ENCODE data around the gene HFE. TPM values are rescaled to one million over a fixed set of nuclear protein-coding genes. Genes with fewer than 3 reads are reported as not detected.

The HFE gene
- total and polyA plus RNA-seq, 2 of the 13 experiments (the other 11 are each of a cell fraction or from before 2014, with no cell fraction given), result 3.7 to 6.3 TPM

GRCh38 chr6:26044140-26045064 lies 42.8 kb upstream of the HFE start (continued):
- TF ChIP-seq ZNF773 (CRISPR knock-in tag; IDR thresholded peaks at IDR 0.05; ENCODE audit: borderline replicate concordance) (peak; percentile 54; the same call in 1 of the 2 replicates), KLF6 (CRISPR knock-in tag; IDR thresholded peaks at IDR 0.05) (no peak), TFDP1 (CRISPR knock-in tag; IDR thresholded peaks at IDR 0.05; ENCODE audit: borderline replicate concordance) (no peak), THAP7 (CRISPR knock-in tag; IDR thresholded peaks at IDR 0.05) (no peak), ZNF30 (CRISPR knock-in tag; IDR thresholded peaks at IDR 0.05) (no peak), PAF1 (CRISPR knock-in tag; IDR thresholded peaks at IDR 0.05) (peak; percentile 55; the same call in 1 of the 2 replicates), ZNF343 (CRISPR knock-in tag; IDR thresholded peaks at IDR 0.05) (no peak), KAT8 (CRISPR knock-in tag; IDR thresholded peaks at IDR 0.05) (no peak), CHD4 (IDR thresholded peaks at IDR 0.05; ENCODE audit: borderline replicate concordance, low read length) (no peak), GATAD1 (CRISPR knock-in tag; IDR thresholded peaks at IDR 0.05) (peak; percentile 52; the same call in 1 of the 2 replicates), NCOA1 (CRISPR knock-in tag; IDR thresholded peaks at IDR 0.05) (0 out of 2 replicates have a peak, but pooled peaks have one; percentile 62), AKNA (CRISPR knock-in tag; IDR thresholded peaks at IDR 0.05; ENCODE audit: borderline replicate concordance) (peak; percentile 78; the same call in 1 of the 2 replicates), ZKSCAN8 (CRISPR knock-in tag; IDR thresholded peaks at IDR 0.05; ENCODE audit: borderline replicate concordance) (no peak), DNMT1 (CRISPR knock-in tag; IDR thresholded peaks at IDR 0.05) (no peak), TFDP2 (CRISPR knock-in tag; IDR thresholded peaks at IDR 0.05) (no peak), SALL1 (CRISPR knock-in tag; IDR thresholded peaks at IDR 0.05) (peak; percentile 86), NR2F6 (IDR thresholded peaks at IDR 0.05) (peak; percentile 60; the same call in 1 of the 2 replicates), NR2F6 (CRISPR knock-in tag; IDR thresholded peaks at IDR 0.05) (peak; percentile 83), HOXA3 (CRISPR knock-in tag; IDR thresholded peaks at IDR 0.05) (no peak), ATF4 (CRISPR knock-in tag; IDR thresholded peaks at IDR 0.05) (peak in 1 of 2 experiments; percentile 20; a peak in 1 of 4 replicates), SRF (IDR thresholded peaks at IDR 0.05; ENCODE audit: low read depth, low read length) (no peak)
